Calu3 (cell line): ENCODE measurements around the gene FMR1NB. TPM values are rescaled to one million over a fixed set of nuclear protein-coding genes. Genes with fewer than 3 reads are reported as not detected.

Source experiments
- BruUV-seq: library from RNA; stranded (reverse); fragments of 400-500 nt; replicated peaks from 2 replicates; lab custom pipeline; 2021; lab: Mats Ljungman, UMichigan
- CTCF ChIA-PET: fragments of 300-600 bp; sonication (Branson Sonifier 250); formaldehyde crosslinking; loops from one replicate; lab custom pipeline; 2022; ENCODE audit warnings: antibody characterized with exemption; lab: Charles Lee
- DNase-seq: peaks from one replicate; pipeline ENCODE4 v3.0.0; 2022
- H3K27ac Mint-ChIP-seq: one replicate; pipeline ENCODE4 v1.8.0; 2022; ENCODE audit warnings: mixed read lengths; ENCODE audit not compliant: unreplicated experiment
- H3K27me3 Mint-ChIP-seq: one replicate; pipeline ENCODE4 v1.8.0; 2022; ENCODE audit warnings: mixed read lengths; ENCODE audit not compliant: unreplicated experiment
- H3K36me3 Mint-ChIP-seq: one replicate; pipeline ENCODE4 v1.8.0; 2022; ENCODE audit warnings: mild to moderate bottlenecking, moderate library complexity, mixed read lengths; ENCODE audit not compliant: insufficient read depth, unreplicated experiment
- H3K4me1 Mint-ChIP-seq: one replicate; pipeline ENCODE4 v1.8.0; 2022; ENCODE audit warnings: mild to moderate bottlenecking, low read depth, mixed read lengths; ENCODE audit not compliant: unreplicated experiment
- H3K4me3 Mint-ChIP-seq: one replicate; pipeline ENCODE4 v1.8.0; 2022; ENCODE audit warnings: mild to moderate bottlenecking, low read depth, moderate library complexity, mixed read lengths; ENCODE audit not compliant: unreplicated experiment
- H3K9me3 Mint-ChIP-seq: one replicate; pipeline ENCODE4 v1.8.0; 2022; ENCODE audit warnings: low read depth, mixed read lengths; ENCODE audit not compliant: unreplicated experiment
- CTCF ChIP-seq: fragments of 200-600 bp; IDR thresholded peaks from one replicate; pipeline ENCODE4 v1.8.0; 2022; ENCODE audit warnings: antibody characterized with exemption; ENCODE audit not compliant: unreplicated experiment
- intact Hi-C: fragments of 100-400 bp; cut with micrococcal nuclease; formaldehyde crosslinking; loops from one replicate; pipeline ENCODE4 v1.10.0; 2022; ENCODE audit not compliant: unreplicated experiment
- total RNA-seq: library from RNA; stranded (reverse); gene quantifications from 2 replicates; pipeline ENCODE4 v1.2.3, GENCODE V29; 2022

FMR1NB gene
- total RNA-seq, 1 experiment from 2014 or later = not detected

GRCh38 chrX:148047200-148047599 lies 66.1 kb downstream of the FMR1NB start:
- no TSS peak for BruUV-seq
- CTCF ChIA-PET = no interaction called here
- Mint-ChIP-seq H3K4me1 (no peaks in the 10 kb centered on the region), H3K27me3 (no peaks in the 10 kb centered on the region), H3K27ac (no peak overlapping the region), H3K4me3 (no peak overlapping the region), H3K9me3 (no peaks in the 10 kb centered on the region), H3K36me3 (no peaks in the 10 kb centered on the region)
- intact Hi-C loops = no loop called here
- TF ChIP-seq CTCF = no peak
- DNase-seq = no peak

- BruUV-seq = no TSS peak
- intact Hi-C loops = loop anchor here (1.0 kb wide), 2 partner anchors 1238 to 1423 kb away; no protein-coding TSS in a partner anchor
- no peaks in the 10 kb centered on the region for H3K4me1 Mint-ChIP-seq
- CTCF ChIA-PET = no interaction called here
- no peaks in the 10 kb centered on the region for H3K27me3 Mint-ChIP-seq
- no peaks in the 10 kb centered on the region for H3K9me3 Mint-ChIP-seq
- no peak overlapping the region for H3K27ac Mint-ChIP-seq
- no peak for TF ChIP-seq CTCF
- no peaks in the 10 kb centered on the region for H3K36me3 Mint-ChIP-seq
- peak; percentile 1 for DNase-seq
- H3K4me3 Mint-ChIP-seq = no peak overlapping the region
Observed at GRCh38 chrX:148049441-148049840, 68.3 kb downstream of the FMR1NB start.

GRCh38 chrX:148051973-148052372 lies 70.8 kb downstream of the FMR1NB start:
- H3K4me1 Mint-ChIP-seq = no peaks in the 10 kb centered on the region
- BruUV-seq = no TSS peak
- no peak for DNase-seq
- no peak overlapping the region for H3K27ac Mint-ChIP-seq
- H3K9me3 Mint-ChIP-seq = no peaks in the 10 kb centered on the region
- intact Hi-C loops = no loop called here
- TF ChIP-seq CTCF = no peak
- H3K27me3 Mint-ChIP-seq = no peaks in the 10 kb centered on the region
- CTCF ChIA-PET = no interaction called here
- H3K36me3 Mint-ChIP-seq = no peaks in the 10 kb centered on the region
- no peak overlapping the region for H3K4me3 Mint-ChIP-seq

GRCh38 chrX:148067285-148067684 lies 86.1 kb downstream of the FMR1NB start:
- Mint-ChIP-seq H3K36me3 (no peaks in the 10 kb centered on the region), H3K9me3 (peaks cover 6% of the 10 kb centered on the region), H3K27me3 (no peaks in the 10 kb centered on the region), H3K27ac (no peak overlapping the region), H3K4me3 (no peak overlapping the region), H3K4me1 (no peaks in the 10 kb centered on the region)
- BruUV-seq = no TSS peak
- CTCF ChIA-PET = no interaction called here
- intact Hi-C loops = no loop called here
- no peak for TF ChIP-seq CTCF
- no peak for DNase-seq
